Upper lobe of right lung (tissue), 1 donor: ENCODE data around the gene ZNF385C. TPM values are rescaled to one million over a fixed set of nuclear protein-coding genes. Genes with fewer than 3 reads are reported as not detected.

Experiments used
- ATAC-seq: fragments of 200-7000 bp; cut with Tn5 transposase; one replicate; pipeline ENCODE4 v1.9.1; 2020; ENCODE audit warnings: mild to moderate bottlenecking, moderate library complexity
- DNase-seq: peaks from one replicate; pipeline ENCODE4 v3.0.0-alpha.2; 2020
- H3K27ac ChIP-seq: fragments of 200-600 bp; one replicate; pipeline ENCODE4 v1.8.0; 2022
- H3K27me3 ChIP-seq: fragments of 200-600 bp; one replicate; pipeline ENCODE4 v1.8.0; 2022; ENCODE audit warnings: mild to moderate bottlenecking
- H3K36me3 ChIP-seq: fragments of 200-600 bp; one replicate; pipeline ENCODE4 v1.8.0; 2022
- H3K4me1 ChIP-seq: fragments of 200-600 bp; one replicate; pipeline ENCODE4 v1.8.0; 2022
- H3K4me3 ChIP-seq: fragments of 200-600 bp; one replicate; pipeline ENCODE4 v1.8.0; 2022; ENCODE audit warnings: mild to moderate bottlenecking
- H3K9me3 ChIP-seq: fragments of 200-600 bp; one replicate; pipeline ENCODE4 v1.8.0; 2022
- intact Hi-C: fragments of 100-400 bp; cut with DNase I; formaldehyde crosslinking; loops from one replicate; pipeline ENCODE4 v1.11.0; 2022
- total RNA-seq: library from RNA; stranded (reverse); fragmentation: NEBNext Ultra II Directional; extraction: Animal tissue kit (Norgen Biotek cat#: 25700); gene quantifications from one replicate; pipeline ENCODE4 v1.2.1, GENCODE V29; 2021
- TF ChIP-seq, protein P1 (sequence below): fragments of 200-600 bp; IDR thresholded peaks from one replicate; pipeline ENCODE4 v1.8.0; 2022; ENCODE audit warnings: antibody characterized with exemption
- donor health status: DM: no; HTN: yes; CAD: no; lungs with severe emphysema.

The ZNF385C gene
- total RNA-seq, 1 donor from 2014 or later: 0.78 TPM

DNA sequence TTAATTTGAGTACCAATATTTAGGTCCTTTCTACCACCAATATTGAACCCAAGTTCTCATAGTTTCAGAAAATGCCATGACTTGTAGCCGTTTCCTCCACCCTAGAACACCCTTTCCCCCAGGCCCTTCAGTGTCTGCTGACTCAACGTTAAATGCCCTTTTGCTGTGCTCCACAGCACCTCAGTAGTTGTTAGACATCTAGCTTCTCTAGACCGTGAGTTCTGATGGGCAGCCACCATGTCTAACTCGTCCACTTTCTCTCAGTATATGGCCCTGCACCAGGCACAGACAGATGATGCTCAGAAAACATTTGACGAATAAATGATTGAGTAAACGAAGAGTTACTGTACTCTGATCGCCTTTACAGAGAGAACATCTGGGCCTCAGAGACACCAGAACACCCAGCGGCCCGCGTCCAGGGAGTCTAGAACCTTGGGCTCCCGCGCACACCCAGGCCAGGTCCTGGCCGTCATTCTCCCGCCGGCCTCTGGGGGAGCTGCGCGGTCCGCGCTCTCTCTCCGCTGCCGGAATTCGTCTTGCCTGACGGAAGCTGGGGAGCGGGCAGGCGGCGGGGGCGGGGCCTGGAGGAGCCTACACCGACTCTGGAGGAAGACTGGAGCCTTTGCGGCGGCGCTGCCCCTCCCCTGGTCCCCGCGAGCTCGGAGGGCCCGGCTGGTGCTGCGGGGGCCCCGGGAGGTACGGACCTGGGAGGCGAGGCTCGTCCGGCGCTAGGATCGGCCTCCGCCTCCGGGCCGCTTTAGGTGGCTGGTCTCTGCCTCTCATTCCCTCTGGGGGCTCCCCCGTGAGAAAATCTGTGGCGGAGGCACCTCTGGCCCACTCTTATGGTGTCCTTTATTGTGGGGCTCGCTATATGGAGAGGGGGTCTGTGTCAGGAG, 78.5 kb downstream of the ZNF385C start, which contains the start of gene NKIRAS2:
TSS of gene NKIRAS2 (plus strand) at position 582 of the 896 bp plus-strand sequence. CDS start 1,488 bp downstream, outside the sequence.
- intact Hi-C loops: loop anchor here (10.0 kb wide), 1 partner anchor 95 kb away; the partner anchor contains the start of gene DHX58
- no peaks in the 10 kb centered on the region for H3K9me3 ChIP-seq
- H3K4me3 ChIP-seq: peak within 1 kb of the TSS; percentile 97

DNA sequence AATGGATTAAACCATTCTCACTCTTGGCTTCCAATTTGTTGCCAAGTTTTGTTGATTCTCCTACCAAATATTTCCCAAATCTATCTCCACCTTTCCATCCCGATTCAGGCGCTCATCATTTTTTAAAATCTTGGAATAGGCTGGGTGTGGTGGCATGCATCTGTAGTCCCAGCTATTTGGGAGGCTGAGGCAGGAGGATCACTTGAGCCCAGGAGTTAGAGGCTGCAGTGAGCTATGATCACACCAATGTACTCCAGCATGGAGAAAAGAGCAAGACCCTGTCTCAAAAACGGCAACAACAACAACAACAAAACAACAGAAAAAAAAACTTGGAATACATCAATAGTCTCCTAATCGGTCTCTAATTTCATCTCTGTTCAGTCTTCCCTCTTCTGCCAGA, 79.3 kb downstream of the ZNF385C start:
- intact Hi-C loops: no loop called here

More for the DNA sequence above, 78.5 kb downstream of the ZNF385C start, which contains the start of gene NKIRAS2:
- ATAC-seq (peak; percentile 88), DNase-seq (peak; percentile 98)
- H3K4me1 ChIP-seq: peaks cover 48% of the 10 kb centered on the region
- no peaks in the 10 kb centered on the region for H3K27me3 ChIP-seq
- peak within 1 kb of the TSS; percentile 86 for H3K27ac ChIP-seq
- H3K36me3 ChIP-seq: peaks cover 23% of the 10 kb centered on the region
- TF ChIP-seq, protein P1, sequence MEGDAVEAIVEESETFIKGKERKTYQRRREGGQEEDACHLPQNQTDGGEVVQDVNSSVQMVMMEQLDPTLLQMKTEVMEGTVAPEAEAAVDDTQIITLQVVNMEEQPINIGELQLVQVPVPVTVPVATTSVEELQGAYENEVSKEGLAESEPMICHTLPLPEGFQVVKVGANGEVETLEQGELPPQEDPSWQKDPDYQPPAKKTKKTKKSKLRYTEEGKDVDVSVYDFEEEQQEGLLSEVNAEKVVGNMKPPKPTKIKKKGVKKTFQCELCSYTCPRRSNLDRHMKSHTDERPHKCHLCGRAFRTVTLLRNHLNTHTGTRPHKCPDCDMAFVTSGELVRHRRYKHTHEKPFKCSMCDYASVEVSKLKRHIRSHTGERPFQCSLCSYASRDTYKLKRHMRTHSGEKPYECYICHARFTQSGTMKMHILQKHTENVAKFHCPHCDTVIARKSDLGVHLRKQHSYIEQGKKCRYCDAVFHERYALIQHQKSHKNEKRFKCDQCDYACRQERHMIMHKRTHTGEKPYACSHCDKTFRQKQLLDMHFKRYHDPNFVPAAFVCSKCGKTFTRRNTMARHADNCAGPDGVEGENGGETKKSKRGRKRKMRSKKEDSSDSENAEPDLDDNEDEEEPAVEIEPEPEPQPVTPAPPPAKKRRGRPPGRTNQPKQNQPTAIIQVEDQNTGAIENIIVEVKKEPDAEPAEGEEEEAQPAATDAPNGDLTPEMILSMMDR: peak; percentile 95

DNA sequence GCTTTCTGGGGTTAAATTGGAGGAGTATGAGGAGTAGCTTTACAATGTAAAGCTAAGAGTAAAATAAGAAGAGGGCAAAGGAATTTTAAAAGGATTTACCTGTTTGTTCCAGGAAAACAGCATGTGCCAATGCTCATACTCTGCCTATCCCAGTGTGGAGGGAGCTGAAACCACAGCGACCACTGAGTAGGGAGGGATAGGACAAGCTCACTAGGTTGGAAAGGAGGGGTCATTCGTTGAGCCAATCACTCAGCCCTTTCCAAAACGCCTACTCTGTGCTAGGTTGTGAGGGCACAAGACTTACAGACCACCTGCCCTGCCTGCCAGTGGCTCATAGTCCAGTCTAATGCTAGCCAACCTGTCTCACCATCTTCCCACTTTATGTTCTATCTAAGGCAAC, 79.9 kb downstream of the ZNF385C start:
- Histone ChIP-seq H3K4me1 (peaks cover 41% of the 10 kb centered on the region), H3K27me3 (no peaks in the 10 kb centered on the region), H3K36me3 (peaks cover 13% of the 10 kb centered on the region), H3K9me3 (no peaks in the 10 kb centered on the region), H3K27ac (peak overlapping the region; percentile 95), H3K4me3 (peak overlapping the region; percentile 93)
- no peak for DNase-seq
- ATAC-seq: no peak
- intact Hi-C loops: no loop called here
- TF ChIP-seq, protein P1: no peak

More for the DNA sequence above, 79.3 kb downstream of the ZNF385C start:
- Histone ChIP-seq H3K4me3 (no peak overlapping the region), H3K9me3 (no peaks in the 10 kb centered on the region), H3K27ac (no peak overlapping the region), H3K36me3 (peaks cover 19% of the 10 kb centered on the region), H3K27me3 (no peaks in the 10 kb centered on the region), H3K4me1 (peaks cover 43% of the 10 kb centered on the region)
- no peak for ATAC-seq
- TF ChIP-seq, protein P1: no peak
- no peak for DNase-seq

DNA sequence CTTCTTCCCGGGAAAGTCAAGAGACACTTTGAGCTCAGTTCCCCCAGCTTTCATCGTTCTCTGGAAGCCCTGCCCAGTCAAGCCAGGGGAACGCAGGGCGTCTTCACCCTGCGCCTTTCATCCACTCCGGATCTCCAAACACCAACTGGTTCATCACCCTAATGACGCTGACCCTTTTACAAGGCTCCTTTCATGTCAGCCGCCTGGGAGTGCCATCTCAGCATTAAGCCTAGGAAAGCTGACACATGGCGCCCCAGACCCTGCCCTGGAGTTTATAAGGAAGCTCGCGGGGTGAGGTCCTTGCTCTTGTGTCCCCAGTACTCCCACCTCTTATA, 80.4 kb downstream of the ZNF385C start:
- Histone ChIP-seq H3K4me1 (peaks cover 38% of the 10 kb centered on the region), H3K4me3 (peak overlapping the region; percentile 93), H3K27me3 (no peaks in the 10 kb centered on the region), H3K36me3 (peaks cover 8% of the 10 kb centered on the region), H3K27ac (peak overlapping the region; percentile 95), H3K9me3 (no peaks in the 10 kb centered on the region)
- TF ChIP-seq, protein P1: no peak
- ATAC-seq (no peak), DNase-seq (no peak)
- intact Hi-C loops: no loop called here

DNA sequence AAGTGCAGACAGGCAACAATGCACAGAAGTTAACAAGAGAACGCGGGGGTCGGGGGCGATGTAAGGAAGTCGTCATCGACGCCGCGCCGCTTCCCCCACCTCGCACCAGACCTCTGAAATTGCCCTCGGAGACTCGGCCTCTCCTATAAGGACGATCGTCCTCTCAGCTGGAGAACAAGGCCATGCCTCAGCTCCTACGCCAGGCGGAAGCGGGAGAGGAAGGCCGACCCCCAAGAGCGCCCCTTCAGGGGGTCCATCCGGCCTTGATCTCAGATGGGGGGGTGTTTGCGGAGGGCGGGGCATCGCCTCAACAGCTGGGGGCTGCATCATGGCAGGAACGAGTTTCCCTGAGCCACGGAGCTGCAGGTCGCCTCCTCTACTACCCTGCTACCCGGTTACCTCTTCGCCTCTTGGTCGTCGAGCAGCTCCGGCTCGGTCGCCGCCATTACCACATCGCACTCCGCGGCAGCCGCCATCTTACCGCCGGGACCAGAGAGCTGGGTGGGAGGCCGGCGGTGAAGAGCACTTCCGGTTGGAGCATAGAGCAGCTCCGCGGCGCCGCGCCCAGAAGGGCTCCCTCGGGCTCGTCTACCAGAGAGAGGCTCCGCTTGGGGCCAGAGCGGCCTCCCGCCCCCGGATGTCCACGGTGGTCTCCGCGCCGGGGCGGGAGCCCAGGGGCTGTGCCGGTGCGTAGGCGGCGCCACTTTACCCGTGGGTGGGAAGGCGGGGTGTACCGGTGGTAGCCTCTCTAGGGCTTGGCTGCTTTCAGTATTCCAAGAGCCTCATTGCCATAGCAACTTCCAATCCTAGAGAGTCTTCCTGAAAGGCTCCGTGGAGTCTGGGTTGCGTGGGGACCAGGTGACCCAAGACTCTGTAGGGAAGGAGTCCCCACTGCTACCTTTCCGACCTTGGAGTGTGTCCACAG, 81.1 kb downstream of the ZNF385C start, which contains the start of gene DNAJC7:
TSS of gene DNAJC7 (minus strand) at position 499 of the 925 bp plus-strand sequence. CDS start at position 476, 23 bp downstream.
- ATAC-seq (peak; percentile 95), DNase-seq (peak; percentile 96)
- H3K4me1 ChIP-seq: peaks cover 42% of the 10 kb centered on the region
- H3K4me3 ChIP-seq: peak within 1 kb of the TSS; percentile 93
- H3K27ac ChIP-seq: peak within 1 kb of the TSS; percentile 95
- TF ChIP-seq, protein P1: no peak
- intact Hi-C loops: no loop called here
- no peaks in the 10 kb centered on the region for H3K27me3 ChIP-seq
- H3K9me3 ChIP-seq: no peaks in the 10 kb centered on the region
- H3K36me3 ChIP-seq: peaks cover 2% of the 10 kb centered on the region
